NB4 (cell line): Measurements from ENCODE around the gene ANKRD45.
"Not testable (repeated sequence)": the region's sequence is repeated elsewhere in the genome, so short reads cannot be mapped to it uniquely, and the experiment has no call there.

Experiments
- DNase-seq: peaks from one replicate; pipeline ENCODE4 v3.0.0; 2010; ENCODE audit warnings: low read depth
- H3K4me3 ChIP-seq: one replicate; pipeline ENCODE4 v1.5.1; 2011; ENCODE audit warnings: mild to moderate bottlenecking, low read depth, low read length, moderate library complexity
- MYC ChIP-seq: IDR thresholded peaks from 2 replicates; pipeline ENCODE4 v1.6.1; 2011; ENCODE audit warnings: low read depth, low read length
- POLR2A ChIP-seq: IDR thresholded peaks from 2 replicates; pipeline ENCODE4 v1.6.1; 2011; ENCODE audit warnings: mild to moderate bottlenecking; ENCODE audit not compliant: insufficient read length; ENCODE audit errors: extremely low read depth
- TF ChIP-seq, protein P1 (sequence below): IDR thresholded peaks from one replicate; pipeline ENCODE4 v1.5.1; 2012; ENCODE audit warnings: low read depth, low read length
- TF ChIP-seq, protein P2 (sequence below): IDR thresholded peaks from 2 replicates; pipeline ENCODE4 v1.6.1; 2011; ENCODE audit warnings: low read depth, low read length

ANKRD45 gene

DNA sequence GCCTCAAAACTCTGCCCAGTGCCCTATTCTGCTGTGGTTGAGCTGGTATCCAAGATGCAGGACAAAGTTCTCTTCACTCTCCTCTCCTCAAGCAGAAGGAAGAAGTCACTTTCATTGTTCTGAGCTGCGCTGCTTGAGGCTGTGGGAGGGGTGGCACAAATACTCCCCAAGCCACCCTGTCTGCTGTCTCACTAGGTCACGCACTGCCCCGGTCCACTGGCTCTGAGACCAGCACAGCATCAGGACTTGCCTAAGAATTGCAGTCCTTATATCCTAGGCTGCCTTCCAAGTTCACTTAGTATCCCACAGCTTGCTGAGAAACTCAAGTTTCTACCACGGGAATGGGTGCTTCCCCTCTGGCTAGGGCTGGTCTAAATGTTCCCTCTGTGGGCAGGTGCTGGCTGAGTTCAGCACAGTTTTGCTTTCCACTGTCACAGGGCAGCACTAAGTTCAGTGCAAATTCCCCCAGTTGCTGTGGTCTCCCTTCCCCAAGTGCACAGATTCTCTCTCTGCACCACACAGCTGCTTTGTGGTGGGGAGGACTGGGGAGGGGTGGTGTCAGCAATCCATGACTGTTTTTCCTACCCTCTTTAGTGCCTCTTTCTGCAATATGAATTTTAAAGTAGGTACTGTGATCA is 99.2 kb downstream of the ANKRD45 start:
- TF ChIP-seq, protein P1, sequence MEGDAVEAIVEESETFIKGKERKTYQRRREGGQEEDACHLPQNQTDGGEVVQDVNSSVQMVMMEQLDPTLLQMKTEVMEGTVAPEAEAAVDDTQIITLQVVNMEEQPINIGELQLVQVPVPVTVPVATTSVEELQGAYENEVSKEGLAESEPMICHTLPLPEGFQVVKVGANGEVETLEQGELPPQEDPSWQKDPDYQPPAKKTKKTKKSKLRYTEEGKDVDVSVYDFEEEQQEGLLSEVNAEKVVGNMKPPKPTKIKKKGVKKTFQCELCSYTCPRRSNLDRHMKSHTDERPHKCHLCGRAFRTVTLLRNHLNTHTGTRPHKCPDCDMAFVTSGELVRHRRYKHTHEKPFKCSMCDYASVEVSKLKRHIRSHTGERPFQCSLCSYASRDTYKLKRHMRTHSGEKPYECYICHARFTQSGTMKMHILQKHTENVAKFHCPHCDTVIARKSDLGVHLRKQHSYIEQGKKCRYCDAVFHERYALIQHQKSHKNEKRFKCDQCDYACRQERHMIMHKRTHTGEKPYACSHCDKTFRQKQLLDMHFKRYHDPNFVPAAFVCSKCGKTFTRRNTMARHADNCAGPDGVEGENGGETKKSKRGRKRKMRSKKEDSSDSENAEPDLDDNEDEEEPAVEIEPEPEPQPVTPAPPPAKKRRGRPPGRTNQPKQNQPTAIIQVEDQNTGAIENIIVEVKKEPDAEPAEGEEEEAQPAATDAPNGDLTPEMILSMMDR = no peak
- TF ChIP-seq MYC (no peak), POLR2A (no peak)
- TF ChIP-seq, protein P2, sequence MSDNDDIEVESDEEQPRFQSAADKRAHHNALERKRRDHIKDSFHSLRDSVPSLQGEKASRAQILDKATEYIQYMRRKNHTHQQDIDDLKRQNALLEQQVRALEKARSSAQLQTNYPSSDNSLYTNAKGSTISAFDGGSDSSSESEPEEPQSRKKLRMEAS = no peak
- DNase-seq = no peak
- no peak overlapping the region for H3K4me3 ChIP-seq

DNA sequence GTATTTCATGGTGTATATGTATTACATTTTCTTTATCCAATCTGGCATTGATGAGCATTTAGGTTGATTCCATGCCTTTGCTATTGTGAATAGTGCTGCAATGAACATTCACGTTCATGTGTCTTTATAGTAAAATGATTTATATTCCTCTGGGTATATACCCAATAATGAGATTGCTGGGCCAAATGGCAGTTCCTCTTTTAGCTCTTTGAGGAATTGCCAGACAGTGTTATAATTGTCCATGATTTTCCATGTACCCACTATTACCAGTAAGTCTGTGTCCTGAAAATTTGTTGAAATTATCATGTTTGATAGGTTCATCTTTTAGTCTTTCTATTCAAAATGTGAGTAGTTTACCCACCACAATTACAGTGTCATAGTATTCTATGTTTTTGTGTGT is 101.2 kb downstream of the ANKRD45 start:
- TF ChIP-seq POLR2A = no peak
- TF ChIP-seq, protein P2 = no peak
- TF ChIP-seq, protein P1 = no peak
- no peak for TF ChIP-seq MYC
- H3K4me3 ChIP-seq = no peak overlapping the region

DNA sequence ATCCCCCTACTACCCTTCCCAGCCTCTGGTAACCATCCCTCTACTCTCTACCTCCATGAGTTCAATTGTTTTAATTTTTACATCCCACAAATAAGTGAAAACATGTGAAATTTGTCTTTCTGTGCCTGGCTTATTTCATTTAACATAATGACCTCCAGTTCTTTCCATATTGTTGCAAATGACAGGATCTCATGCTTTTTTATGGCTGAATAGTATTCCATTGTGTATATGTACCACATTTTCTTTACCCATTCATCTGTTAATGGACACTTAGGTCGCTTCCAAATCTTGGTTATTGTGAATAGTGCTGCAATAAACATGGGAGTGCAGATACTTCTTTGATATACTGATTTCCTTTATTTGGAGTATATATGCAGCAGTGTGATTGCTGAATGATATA is 105.8 kb downstream of the ANKRD45 start:
- DNase-seq, H3K4me3 ChIP-seq: not testable (repeated sequence)

More for the DNA sequence above, 101.2 kb downstream of the ANKRD45 start:
- DNase-seq = no peak

DNA sequence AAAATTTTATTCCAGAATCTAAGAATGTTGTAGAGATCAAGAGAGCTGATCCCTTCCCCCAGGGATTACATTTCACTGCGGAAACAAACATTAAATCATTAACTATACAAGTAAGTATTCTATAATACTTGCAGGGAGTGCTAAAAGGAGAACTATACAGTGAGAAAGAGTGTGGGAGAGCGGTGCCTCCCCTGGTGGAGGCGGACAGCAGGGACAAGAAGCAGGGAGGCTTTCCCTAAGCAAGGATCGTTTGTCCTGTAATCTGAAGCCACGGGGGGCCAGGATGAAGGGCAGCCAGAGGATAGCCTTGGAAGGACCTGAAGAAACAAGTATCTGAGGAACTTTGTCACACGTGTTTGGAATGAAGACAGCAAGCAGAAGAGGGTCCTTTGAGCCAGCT is 106.8 kb downstream of the ANKRD45 start:
- DNase-seq = peak; percentile 14
- H3K4me3 ChIP-seq = no peak overlapping the region
- TF ChIP-seq, protein P1 = no peak
- TF ChIP-seq POLR2A = no peak
- TF ChIP-seq MYC = no peak
- TF ChIP-seq, protein P2 = no peak

DNA sequence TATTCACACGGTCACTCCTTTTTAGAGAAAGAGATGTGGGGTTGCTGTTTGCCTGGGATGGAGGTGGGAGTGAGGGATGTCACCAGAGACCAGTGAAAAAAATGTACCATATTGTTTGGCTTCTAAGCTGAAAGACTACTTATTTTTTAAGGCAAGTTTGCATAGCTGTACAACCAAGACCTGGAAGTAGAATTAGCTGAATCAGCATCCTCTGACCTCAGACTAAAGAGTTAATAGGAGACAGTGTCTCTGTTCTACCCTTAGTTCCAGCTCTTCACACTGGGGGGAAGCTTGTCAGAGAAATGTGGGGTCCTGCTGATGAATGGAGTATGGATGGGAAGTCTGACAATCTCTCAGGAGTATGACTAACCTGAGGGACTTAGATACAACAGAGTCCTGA is 108.4 kb downstream of the ANKRD45 start:
- no peak overlapping the region for H3K4me3 ChIP-seq
- TF ChIP-seq MYC (no peak), POLR2A (no peak)
- TF ChIP-seq, protein P2 = no peak
- TF ChIP-seq, protein P1 = no peak
- no peak for DNase-seq

DNA sequence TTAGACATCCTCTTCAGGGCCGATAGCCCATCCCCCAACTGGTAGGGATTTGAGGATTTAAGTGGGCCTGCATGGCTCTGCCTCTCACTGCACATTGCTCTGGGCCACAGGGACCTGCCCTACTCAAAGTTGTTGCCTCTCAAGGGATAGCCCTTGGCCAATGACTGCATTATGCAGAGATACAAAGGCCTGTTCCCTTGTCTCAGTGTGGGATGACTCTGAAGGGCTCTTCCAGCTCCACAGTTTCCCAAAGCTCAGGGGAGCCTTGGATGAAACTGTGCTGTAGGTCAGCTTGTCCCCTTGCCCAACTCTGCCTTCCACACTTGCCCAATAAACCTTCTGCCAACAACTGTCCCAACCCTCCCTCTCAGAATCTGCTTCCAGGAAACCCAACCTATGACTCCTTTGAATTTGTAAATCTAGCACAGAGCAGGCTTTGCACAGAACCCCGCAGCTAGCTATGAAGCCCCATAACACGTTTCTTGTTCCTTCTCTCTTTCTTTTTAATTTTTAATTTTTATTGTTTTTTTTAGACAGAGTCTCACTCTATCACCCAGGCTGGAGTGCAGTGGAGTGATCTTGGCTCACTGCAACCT is 109.3 kb downstream of the ANKRD45 start:
- no peak for DNase-seq
- no peak overlapping the region for H3K4me3 ChIP-seq
- TF ChIP-seq, protein P2 = no peak
- TF ChIP-seq, protein P1 = no peak
- no peak for TF ChIP-seq MYC
- TF ChIP-seq POLR2A = no peak
